SU-DHL-6 (cell line): ENCODE measurements around the gene ALOX5AP.

ENCODE experiments used
- H2AFZ ChIP-seq: fragments of 200-600 bp; sonication (generic); 2 replicates; pipeline ENCODE4 v1.6.1; 2014; ENCODE audit warnings: low read depth, mild to moderate bottlenecking, moderate library complexity, mixed read lengths, antibody characterized with exemption, low read length; ENCODE audit not compliant: severe bottlenecking
- H3F3A ChIP-seq: fragments of 200-600 bp; shearing (Covaris generic); 2 replicates; pipeline ENCODE4 v1.6.0; 2016; ENCODE audit warnings: antibody characterized with exemption, mild to moderate bottlenecking; ENCODE audit not compliant: insufficient read depth
- H3K27ac ChIP-seq: fragments of 200-600 bp; sonication (generic); 2 replicates; pipeline ENCODE4 v1.5.1; 2016; ENCODE audit warnings: low read depth, mild to moderate bottlenecking, low read length, moderate library complexity, mixed read lengths
- H3K27me3 ChIP-seq: fragments of 200-600 bp; sonication (generic), shearing (Covaris generic); 2 replicates; pipeline ENCODE4 v1.6.0; 2014; ENCODE audit warnings: mild to moderate bottlenecking, low read length
- H3K36me3 ChIP-seq: fragments of 200-600 bp; sonication (generic); 2 replicates; pipeline ENCODE4 v1.6.1; 2014; ENCODE audit warnings: mild to moderate bottlenecking, low read length, mixed read lengths
- H3K4me2 ChIP-seq: fragments of 300-600, 200-600 bp; shearing (Covaris generic), sonication (generic); 2 replicates; pipeline ENCODE4 v1.6.0; 2014; ENCODE audit warnings: low read length, low read depth, mild to moderate bottlenecking; ENCODE audit not compliant: poor library complexity, severe bottlenecking
- H3K4me3 ChIP-seq: fragments of 200-600 bp; sonication (generic); 2 replicates; pipeline ENCODE4 v1.5.1; 2014; ENCODE audit warnings: antibody characterized with exemption, low read length, mild to moderate bottlenecking, mixed read lengths; ENCODE audit not compliant: insufficient read depth, poor library complexity, severe bottlenecking
- H3K79me2 ChIP-seq: fragments of 200-600 bp; sonication (generic); 2 replicates; pipeline ENCODE4 v1.6.1; 2014; ENCODE audit warnings: mild to moderate bottlenecking, low read length, moderate library complexity; ENCODE audit not compliant: insufficient read depth
- H3K9ac ChIP-seq: fragments of 200-600 bp; sonication (generic); 2 replicates; pipeline ENCODE4 v1.7.0; 2014; ENCODE audit warnings: mild to moderate bottlenecking, low read length
- H3K9me2 ChIP-seq: fragments of 200-600 bp; sonication (generic); replicated peaks from 2 replicates; pipeline ENCODE4 v1.6.1; 2014; ENCODE audit warnings: low read length; ENCODE audit not compliant: insufficient read depth
- H3K9me3 ChIP-seq: fragments of 200-600 bp; sonication (generic); 2 replicates; pipeline ENCODE4 v1.6.1; 2014; ENCODE audit warnings: low read length, mixed read lengths; ENCODE audit not compliant: insufficient read depth
- H4K20me1 ChIP-seq: fragments of 200-600 bp; sonication (generic); 2 replicates; pipeline ENCODE4 v1.6.1; 2014; ENCODE audit warnings: low read depth, mild to moderate bottlenecking, antibody characterized with exemption, low read length, moderate library complexity, mixed read lengths
- CTCF ChIP-seq: fragments of 200-600 bp; sonication (generic); IDR thresholded peaks from one replicate; pipeline ENCODE4 v1.5.1; 2017; ENCODE audit warnings: antibody characterized with exemption, mild to moderate bottlenecking, low read length, moderate library complexity; ENCODE audit not compliant: insufficient read depth, poor library complexity, severe bottlenecking
- EZH2phosphoT487 ChIP-seq: fragments of 200-600 bp; sonication (generic), shearing (Covaris generic); conservative IDR thresholded peaks from 2 replicates; pipeline ENCODE4 v1.6.1; 2018; ENCODE audit warnings: mild to moderate bottlenecking, antibody characterized with exemption, low read length, moderate library complexity, mixed read lengths

The ALOX5AP gene

DNA sequence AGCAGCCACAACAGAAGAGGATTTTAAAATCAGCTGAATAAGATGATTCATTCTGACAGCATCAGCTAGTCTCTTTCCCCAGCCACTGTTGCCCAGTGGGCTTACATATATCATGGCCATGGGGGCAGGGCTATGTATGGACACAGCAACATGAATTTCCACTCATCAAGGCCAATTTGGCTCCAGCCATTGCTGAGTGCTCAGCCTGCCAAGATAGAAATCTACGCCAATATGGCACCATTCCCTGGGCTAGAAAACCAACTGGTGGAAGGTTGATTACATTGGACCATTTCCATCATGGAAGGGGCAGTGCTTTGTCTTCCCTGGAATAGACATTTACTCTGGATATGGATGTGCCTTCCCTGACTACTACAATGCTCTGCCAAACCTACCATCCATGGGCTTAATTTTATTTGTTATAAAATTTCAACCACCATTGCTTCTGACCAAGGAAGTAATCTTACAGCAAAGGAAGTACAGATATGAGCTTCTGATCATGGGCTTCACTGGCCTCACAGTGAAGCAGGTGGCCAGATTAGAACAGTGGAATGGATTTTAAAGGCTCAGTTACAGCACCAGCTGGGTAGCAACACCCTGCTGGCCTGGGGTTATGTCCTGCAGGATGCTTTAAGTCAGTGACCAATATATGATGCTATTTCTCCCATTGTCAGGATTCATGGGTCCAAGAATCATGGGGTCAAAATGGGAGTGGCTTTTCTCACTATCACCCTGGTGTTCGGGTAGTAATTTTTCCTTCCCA lies 9.8 kb upstream of the ALOX5AP start:
- H4K20me1 ChIP-seq: no peaks in the 10 kb centered on the region
- no peaks in the 10 kb centered on the region for H3F3A ChIP-seq
- H3K79me2 ChIP-seq: no peaks in the 10 kb centered on the region
- H2AFZ ChIP-seq: no peak overlapping the region
- no peaks in the 10 kb centered on the region for H3K36me3 ChIP-seq
- H3K4me3 ChIP-seq: no peak overlapping the region
- H3K27me3 ChIP-seq: no peaks in the 10 kb centered on the region
- no peak overlapping the region for H3K9ac ChIP-seq
- no peak overlapping the region for H3K27ac ChIP-seq
- H3K4me2 ChIP-seq: no peak overlapping the region
- TF ChIP-seq CTCF (no peak), EZH2phosphoT487 (no peak)
- H3K9me3 ChIP-seq: no peaks in the 10 kb centered on the region
- H3K9me2 ChIP-seq: no peaks in the 10 kb centered on the region

- no peak overlapping the region for H3K9ac ChIP-seq
- H3K4me2 ChIP-seq: no peak overlapping the region
- no peak overlapping the region for H3K4me3 ChIP-seq
- H2AFZ ChIP-seq: no peak overlapping the region
- TF ChIP-seq CTCF (no peak), EZH2phosphoT487 (no peak)
- no peaks in the 10 kb centered on the region for H3K9me2 ChIP-seq
- H3K79me2 ChIP-seq: no peaks in the 10 kb centered on the region
- H4K20me1 ChIP-seq: no peaks in the 10 kb centered on the region
- no peak overlapping the region for H3K27ac ChIP-seq
- no peaks in the 10 kb centered on the region for H3K27me3 ChIP-seq
- no peaks in the 10 kb centered on the region for H3F3A ChIP-seq
- no peaks in the 10 kb centered on the region for H3K36me3 ChIP-seq
- H3K9me3 ChIP-seq: no peaks in the 10 kb centered on the region
These were observed 9.2 kb upstream of the ALOX5AP start for GRCh38 chr13:30726192-30726591.

- Histone ChIP-seq H3K27ac (no peak overlapping the region), H3K4me3 (no peak overlapping the region), H3K27me3 (no peaks in the 10 kb centered on the region), H3K9me2 (no peaks in the 10 kb centered on the region), H3K79me2 (no peaks in the 10 kb centered on the region), H3K4me2 (no peak overlapping the region), H4K20me1 (no peaks in the 10 kb centered on the region), H3K9ac (no peak overlapping the region), H3F3A (no peaks in the 10 kb centered on the region), H3K36me3 (no peaks in the 10 kb centered on the region), H2AFZ (no peak overlapping the region), H3K9me3 (no peaks in the 10 kb centered on the region)
- no peak for TF ChIP-seq CTCF
- TF ChIP-seq EZH2phosphoT487: no peak
These were observed 7.6 kb upstream of the ALOX5AP start for GRCh38 chr13:30727491-30728355.
